GM12878 (cell line): ENCODE measurements around the gene SLC25A15. TPM values are rescaled to one million over a fixed set of nuclear protein-coding genes. Genes with fewer than 3 reads are reported as not detected.

Source experiments
- ATAC-seq: fragments of 200-7000 bp; cut with Tn5 transposase; 3 replicates; pipeline ENCODE4 v1.9.1; 2020; ENCODE audit warnings: mild to moderate bottlenecking, moderate library complexity
- BruUV-seq: library from RNA; stranded (reverse); fragments of 400-500 nt; replicated peaks from 2 replicates; lab custom pipeline; 2021; lab: Mats Ljungman, UMichigan
- CTCF ChIA-PET: fragments of 300-600 bp; sonication (Branson Sonifier 250); formaldehyde crosslinking; extraction: SDS; loops from one replicate; lab custom pipeline; 2021; ENCODE audit warnings: inconsistent platforms; lab: Yijun Ruan, JAX
- POLR2A ChIA-PET: fragments of 350-600 bp; formaldehyde crosslinking; extraction: SDS; loops from one replicate; lab custom pipeline; 2021; ENCODE audit warnings: inconsistent platforms; lab: Charles Lee
- RAD21 ChIA-PET: fragments of 300-600 bp; sonication (Branson Sonifier 250); formaldehyde crosslinking; loops from one replicate; lab custom pipeline; 2023; ENCODE audit warnings: antibody characterized with exemption; ENCODE audit not compliant: unreplicated experiment; lab: Charles Lee
- SMC1A ChIA-PET: fragments of 300-600 bp; sonication (Branson Sonifier 250); formaldehyde crosslinking; loops from one replicate; lab custom pipeline; 2023; ENCODE audit not compliant: unreplicated experiment, uncharacterized antibody; lab: Charles Lee
- DNase-seq: peaks from one replicate; pipeline ENCODE4 v3.0.0-alpha.2; 2011; ENCODE audit warnings: low read depth, low spot score
- FAIRE-seq: peaks from 3 replicates; lab custom pipeline; 2011; peaks lifted over from hg19 to GRCh38; lab: Jason Lieb, UNC
- H2AFZ ChIP-seq: 2 replicates; pipeline ENCODE4 v1.6.0; 2011; ENCODE audit warnings: low read depth, low read length, control low read depth; ENCODE audit not compliant: control insufficient read depth
- H3K27ac ChIP-seq: 2 replicates; pipeline ENCODE4 v1.5.1; 2011; ENCODE audit warnings: control low read depth; ENCODE audit not compliant: control insufficient read depth, insufficient read depth
- H3K27me3 ChIP-seq, 2 experiments: replicated peaks in 1 of 2; 2 replicates each; pipeline versions ENCODE4 v1.6.0 to v1.6.1; 2011; ENCODE audit warnings: low read length in 1 of 2; ENCODE audit not compliant: control insufficient read depth in 2 of 2, insufficient read depth in 2 of 2
- H3K36me3 ChIP-seq, 2 experiments: 2 replicates each; pipeline ENCODE4 v1.5.1; 2011; ENCODE audit warnings: low read length in 1 of 2; ENCODE audit not compliant: control insufficient read depth in 2 of 2, insufficient read depth in 2 of 2
- H3K4me1 ChIP-seq: 2 replicates; pipeline ENCODE4 v1.6.1; 2011; ENCODE audit warnings: mild to moderate bottlenecking, low read length, moderate library complexity, mixed read lengths; ENCODE audit not compliant: control insufficient read depth, insufficient read depth
- H3K4me2 ChIP-seq: 2 replicates; pipeline ENCODE4 v1.6.0; 2011; ENCODE audit warnings: control low read depth; ENCODE audit not compliant: control insufficient read depth, insufficient read depth
- H3K4me3 ChIP-seq: fragments of 200-600 bp; sonication (generic); 2 replicates; pipeline ENCODE4 v1.5.1; 2016
- H3K79me2 ChIP-seq: 2 replicates; pipeline ENCODE4 v1.6.0; 2011; ENCODE audit warnings: low read length; ENCODE audit not compliant: control insufficient read depth, insufficient read depth
- H3K9ac ChIP-seq: 2 replicates; pipeline ENCODE4 v1.8.0; 2011; ENCODE audit warnings: low read length, control low read depth, mixed read lengths; ENCODE audit not compliant: control insufficient read depth, insufficient read depth
- H3K9me3 ChIP-seq: replicated peaks from 3 replicates; pipeline ENCODE4 v1.5.1; 2011; ENCODE audit warnings: mild to moderate bottlenecking, low read length; ENCODE audit not compliant: control insufficient read depth, insufficient read depth
- H4K20me1 ChIP-seq: 2 replicates; pipeline ENCODE4 v1.6.0; 2011; ENCODE audit not compliant: control insufficient read depth, insufficient read depth
- BMI1 ChIP-seq: fragments of 450-650 bp; IDR thresholded peaks from 2 replicates; pipeline ENCODE4 v1.6.1; 2016; ENCODE audit warnings: mild to moderate bottlenecking, moderate library complexity, borderline replicate concordance
- CBX5 ChIP-seq: sonication (generic); IDR thresholded peaks from 2 replicates; pipeline ENCODE4 v1.6.1; 2016; ENCODE audit warnings: low read depth, moderate library complexity, mild to moderate bottlenecking, inconsistent platforms
- CREB1 ChIP-seq: IDR thresholded peaks from 2 replicates; pipeline ENCODE4 v1.6.1; 2012; ENCODE audit warnings: low read depth, mild to moderate bottlenecking, inconsistent platforms
- DPF2 ChIP-seq: fragments of 450-650 bp; IDR thresholded peaks from 2 replicates; pipeline ENCODE4 v1.6.1; 2017; ENCODE audit warnings: mild to moderate bottlenecking
- FOS ChIP-seq: IDR thresholded peaks from 3 replicates; pipeline ENCODE4 v1.6.1; 2011; ENCODE audit warnings: borderline replicate concordance; ENCODE audit not compliant: insufficient read length; ENCODE audit errors: extremely low read depth
- IKZF2 ChIP-seq, 2 experiments: fragments of 450-650 bp; IDR thresholded peaks; 2 replicates each; pipeline ENCODE4 v1.6.1; 2017; ENCODE audit warnings: mild to moderate bottlenecking in 2 of 2, moderate library complexity in 2 of 2
- LARP7 ChIP-seq: fragments of 450-650 bp; IDR thresholded peaks from 2 replicates; pipeline ENCODE4 v1.6.1; 2017; ENCODE audit warnings: mild to moderate bottlenecking
- MEF2B ChIP-seq: fragments of 450-650 bp; IDR thresholded peaks from 2 replicates; pipeline ENCODE4 v1.6.1; 2018; ENCODE audit warnings: mild to moderate bottlenecking, moderate library complexity; ENCODE audit not compliant: partially characterized antibody, poor library complexity, severe bottlenecking
- MXI1 ChIP-seq: fragments of 150-350 bp; IDR thresholded peaks from 2 replicates; pipeline ENCODE4 v1.6.1; 2011; ENCODE audit warnings: low read depth, mild to moderate bottlenecking, inconsistent platforms, low read length, improper control_type of control experiment
- NFIC ChIP-seq: IDR thresholded peaks from 2 replicates; pipeline ENCODE4 v1.6.1; 2012; ENCODE audit warnings: low read depth, mild to moderate bottlenecking, inconsistent platforms, low read length, moderate library complexity
- NFXL1 ChIP-seq: fragments of 450-650 bp; IDR thresholded peaks from 2 replicates; pipeline ENCODE4 v1.6.1; 2017; ENCODE audit warnings: antibody characterized with exemption, mild to moderate bottlenecking, borderline replicate concordance
- NFYA ChIP-seq: IDR thresholded peaks from 2 replicates; pipeline ENCODE4 v1.6.1; 2011; ENCODE audit warnings: low read depth, mild to moderate bottlenecking, low read length, improper control_type of control experiment, borderline replicate concordance
- RCOR1 ChIP-seq: conservative IDR thresholded peaks from 2 replicates; pipeline ENCODE4 v1.6.1; 2012; ENCODE audit warnings: low read depth, low read length, improper control_type of control experiment
- SUPT20H ChIP-seq: IDR thresholded peaks from 2 replicates; pipeline ENCODE4 v1.6.1; 2011; ENCODE audit warnings: low read depth, mild to moderate bottlenecking, low read length, moderate library complexity, borderline replicate concordance; ENCODE audit not compliant: control insufficient read depth
- TBL1XR1 ChIP-seq: IDR thresholded peaks from 2 replicates; pipeline ENCODE4 v1.6.1; 2012; ENCODE audit warnings: low read depth, low read length, improper control_type of control experiment
- WGBS: methylation state at CpG from one replicate; pipeline ENCODE4 v1.1.6; 2016; ENCODE audit warnings: low lambda C conversion rate; ENCODE audit not compliant: insufficient replicate concordance, insufficient coverage; ENCODE audit errors: missing lambda C conversion rate; 5-methylcytosine and 5-hydroxymethylcytosine counted together
- in situ Hi-C: fragments of 300-500 bp; cut with MboI; formaldehyde crosslinking; loops from 9 replicates; pipeline ENCODE4 v1.14.3; 2018; ENCODE audit warnings: mixed read lengths
- intact Hi-C: fragments of 100-400 bp; cut with micrococcal nuclease; formaldehyde crosslinking; loops from one replicate; pipeline ENCODE4 v1.14.2; 2022; ENCODE audit not compliant: unreplicated experiment
- polyA plus RNA-seq, 11 experiments: library from polyadenylated mRNA; depleted of rRNA in 4 of 11; unstranded in 6 of 11; stranded (reverse) in 5 of 11; fragments of >200 nt; fragmentation: Nextera tagmentation in 4 of 11; fragmentation: Illumina TruSeq in 1 of 11; extraction: Ambion mirVana in 4 of 11; extraction: Trizol in 1 of 11; gene quantifications; 1 replicate in 1 of 11; 2 replicates in 10 of 11; pipeline versions ENCODE4 v1.2.1 to v1.2.3, GENCODE V29; 2011 to 2016; ENCODE audit warnings: inconsistent platforms in 2 of 11, missing spikeins in 2 of 11, low read depth in 1 of 11
- total RNA-seq, 4 experiments: library from RNA; depleted of rRNA in 3 of 4; stranded (reverse); fragments of >200 nt in 3 of 4; fragmentation: Illumina TruSeq in 1 of 4; extraction: Trizol in 1 of 4; gene quantifications; 2 replicates each; pipeline versions ENCODE4 v1.2.1 to v1.2.3, GENCODE V29; 2013 to 2021
- TF ChIP-seq, protein P1 (sequence below): fragments of 450-650 bp; IDR thresholded peaks from 2 replicates; pipeline ENCODE4 v1.6.1; 2017; ENCODE audit warnings: antibody characterized with exemption, mild to moderate bottlenecking, moderate library complexity
- TF ChIP-seq, protein P2 (sequence below): fragments of 450-650 bp; IDR thresholded peaks from 2 replicates; pipeline ENCODE4 v1.6.1; 2016; ENCODE audit warnings: mild to moderate bottlenecking
- TF ChIP-seq, protein P3 (sequence below): IDR thresholded peaks from 2 replicates; pipeline ENCODE4 v1.6.1; 2012; ENCODE audit warnings: low read depth, low read length, improper control_type of control experiment

SLC25A15 gene
- total and polyA plus RNA-seq, 10 of the 15 experiments (the other 5 are each of a cell fraction or from before 2014, with no cell fraction given), result 2.7 to 20.6 (median 15.0) TPM

DNA sequence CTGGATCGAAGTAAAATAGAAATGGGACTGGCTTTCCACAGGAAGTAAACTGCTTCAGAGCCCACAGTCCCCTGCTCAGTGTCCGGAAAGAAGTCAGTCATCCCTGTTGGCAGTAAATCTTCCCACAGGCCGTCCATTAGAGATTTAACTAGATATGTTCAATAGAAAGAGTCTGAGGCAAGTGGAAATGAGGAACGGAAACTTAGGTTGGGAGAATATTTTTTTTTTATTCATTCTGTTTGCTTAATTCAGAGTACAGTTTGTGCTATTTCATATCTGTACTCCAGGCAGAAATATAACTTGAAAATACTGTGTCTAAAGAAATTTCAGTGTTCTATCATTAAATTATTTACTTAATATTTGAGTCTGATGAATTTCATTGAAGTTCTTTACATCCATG, 22.7 kb downstream of the SLC25A15 start (continued):
- TF ChIP-seq, protein P1, sequence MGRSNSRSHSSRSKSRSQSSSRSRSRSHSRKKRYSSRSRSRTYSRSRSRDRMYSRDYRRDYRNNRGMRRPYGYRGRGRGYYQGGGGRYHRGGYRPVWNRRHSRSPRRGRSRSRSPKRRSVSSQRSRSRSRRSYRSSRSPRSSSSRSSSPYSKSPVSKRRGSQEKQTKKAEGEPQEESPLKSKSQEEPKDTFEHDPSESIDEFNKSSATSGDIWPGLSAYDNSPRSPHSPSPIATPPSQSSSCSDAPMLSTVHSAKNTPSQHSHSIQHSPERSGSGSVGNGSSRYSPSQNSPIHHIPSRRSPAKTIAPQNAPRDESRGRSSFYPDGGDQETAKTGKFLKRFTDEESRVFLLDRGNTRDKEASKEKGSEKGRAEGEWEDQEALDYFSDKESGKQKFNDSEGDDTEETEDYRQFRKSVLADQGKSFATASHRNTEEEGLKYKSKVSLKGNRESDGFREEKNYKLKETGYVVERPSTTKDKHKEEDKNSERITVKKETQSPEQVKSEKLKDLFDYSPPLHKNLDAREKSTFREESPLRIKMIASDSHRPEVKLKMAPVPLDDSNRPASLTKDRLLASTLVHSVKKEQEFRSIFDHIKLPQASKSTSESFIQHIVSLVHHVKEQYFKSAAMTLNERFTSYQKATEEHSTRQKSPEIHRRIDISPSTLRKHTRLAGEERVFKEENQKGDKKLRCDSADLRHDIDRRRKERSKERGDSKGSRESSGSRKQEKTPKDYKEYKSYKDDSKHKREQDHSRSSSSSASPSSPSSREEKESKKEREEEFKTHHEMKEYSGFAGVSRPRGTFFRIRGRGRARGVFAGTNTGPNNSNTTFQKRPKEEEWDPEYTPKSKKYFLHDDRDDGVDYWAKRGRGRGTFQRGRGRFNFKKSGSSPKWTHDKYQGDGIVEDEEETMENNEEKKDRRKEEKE, result no peak
- TF ChIP-seq MEF2B (no peak), DPF2 (no peak)
- TF ChIP-seq, all 136 proteins: peak for 4

DNA sequence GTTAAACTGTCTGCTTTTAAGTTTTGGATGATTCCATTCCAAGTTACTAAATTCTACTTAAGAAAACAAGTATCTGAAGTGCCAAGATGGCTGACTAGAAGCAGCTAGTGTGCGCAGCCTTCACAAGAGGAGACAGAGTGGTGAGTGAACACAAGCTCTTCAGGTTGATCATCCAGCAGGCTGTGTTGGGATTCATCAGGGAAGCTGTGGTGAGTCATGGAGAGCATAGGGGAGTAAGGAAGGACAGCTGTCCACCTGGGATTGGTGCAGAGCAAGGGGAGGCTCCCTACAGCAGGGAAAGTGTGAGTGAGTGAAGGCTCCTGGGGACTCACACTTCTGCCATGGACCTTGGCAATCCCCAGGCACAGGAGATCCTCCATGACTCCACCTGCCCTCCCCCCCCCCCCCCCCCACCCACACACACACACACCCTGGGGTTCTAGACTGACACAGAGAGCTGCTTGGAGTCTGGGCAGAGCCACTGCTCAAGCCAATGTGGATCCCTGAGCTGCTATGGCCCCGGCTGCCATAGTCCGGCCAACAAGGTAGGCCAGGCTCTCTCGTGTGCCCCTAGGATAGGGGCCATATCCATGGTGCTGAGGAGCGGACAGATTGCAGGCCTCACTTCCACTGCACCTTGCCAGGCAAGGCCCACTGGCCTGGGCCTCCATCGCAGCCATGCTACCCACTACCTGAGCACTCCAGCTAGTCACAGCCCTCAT, 23.5 kb downstream of the SLC25A15 start:
- SMC1A ChIA-PET, result interaction anchor here (0.8 to 1.7 kb wide), 2 partner anchors 35 to 181 kb away, joined by 3 to 10 read pairs; no protein-coding TSS in a partner anchor
- H3K27me3 ChIP-seq, result no peaks in the 10 kb centered on the region
- no peak for DNase-seq
- CTCF ChIA-PET, result interaction anchor here (0.6 to 3.3 kb wide), 9 partner anchors 11 to 181 kb away, joined by 3 to 23 read pairs (median 4); no protein-coding TSS in a partner anchor
- RAD21 ChIA-PET, result interaction anchor here (1.2 to 2.2 kb wide), 3 partner anchors 35 to 144 kb away, joined by 3 to 9 read pairs (median 4); no protein-coding TSS in a partner anchor
- H4K20me1 ChIP-seq, result no peaks in the 10 kb centered on the region
- no peak overlapping the region for H3K27ac ChIP-seq
- H2AFZ ChIP-seq, result no peak overlapping the region
- no peaks in the 10 kb centered on the region; the same call in 1 of the 3 replicates for H3K9me3 ChIP-seq
- in situ Hi-C loops, result no loop called here
- BruUV-seq, result no TSS peak
- no peaks in the 10 kb centered on the region; a peak in 2 of 4 replicates for H3K36me3 ChIP-seq
- no peaks in the 10 kb centered on the region for H3K79me2 ChIP-seq
- FAIRE-seq, result no peak
- H3K4me2 ChIP-seq, result no peak overlapping the region
- intact Hi-C loops, result no loop called here
- H3K4me1 ChIP-seq, result peaks cover 6% of the 10 kb centered on the region; the same call in 1 of the 2 replicates
- H3K4me3 ChIP-seq, result no peak overlapping the region
- H3K9ac ChIP-seq, result no peak overlapping the region
- WGBS, result 93% methylated on average over 6 of the region's 6 CpGs
- POLR2A ChIA-PET, result no interaction called here
- ATAC-seq, result no peak
- TF ChIP-seq IKZF2 (IDR thresholded peaks at IDR 0.05) (no peak), FOS (no peak), BMI1 (no peak), CREB1 (no peak), LARP7 (no peak), CBX5 (no peak), NFXL1 (no peak), NFYA (no peak), NFIC (no peak), MXI1 (no peak), TBL1XR1 (no peak), SUPT20H (no peak), RCOR1 (no peak)
- TF ChIP-seq, protein P2, sequence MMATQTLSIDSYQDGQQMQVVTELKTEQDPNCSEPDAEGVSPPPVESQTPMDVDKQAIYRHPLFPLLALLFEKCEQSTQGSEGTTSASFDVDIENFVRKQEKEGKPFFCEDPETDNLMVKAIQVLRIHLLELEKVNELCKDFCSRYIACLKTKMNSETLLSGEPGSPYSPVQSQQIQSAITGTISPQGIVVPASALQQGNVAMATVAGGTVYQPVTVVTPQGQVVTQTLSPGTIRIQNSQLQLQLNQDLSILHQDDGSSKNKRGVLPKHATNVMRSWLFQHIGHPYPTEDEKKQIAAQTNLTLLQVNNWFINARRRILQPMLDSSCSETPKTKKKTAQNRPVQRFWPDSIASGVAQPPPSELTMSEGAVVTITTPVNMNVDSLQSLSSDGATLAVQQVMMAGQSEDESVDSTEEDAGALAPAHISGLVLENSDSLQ, result no peak
- TF ChIP-seq, protein P3, sequence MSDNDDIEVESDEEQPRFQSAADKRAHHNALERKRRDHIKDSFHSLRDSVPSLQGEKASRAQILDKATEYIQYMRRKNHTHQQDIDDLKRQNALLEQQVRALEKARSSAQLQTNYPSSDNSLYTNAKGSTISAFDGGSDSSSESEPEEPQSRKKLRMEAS, result no peak
